Activated CD8-positive, alpha-beta memory T cell treated with anti-CD3 and anti-CD28 coated beads, Interleukin-2, amount 50 U/mL, for 1 hour (primary cell): ENCODE measurements around the gene CD70.
"Not testable (repeated sequence)": the region's sequence is repeated elsewhere in the genome, so short reads cannot be mapped to it uniquely, and the experiment has no call there.

Experiments used
- DNase-seq: peaks from one replicate; pipeline ENCODE4 v3.0.0-alpha.2; 2020; ENCODE audit errors: extremely low read depth

CD70 gene

DNA sequence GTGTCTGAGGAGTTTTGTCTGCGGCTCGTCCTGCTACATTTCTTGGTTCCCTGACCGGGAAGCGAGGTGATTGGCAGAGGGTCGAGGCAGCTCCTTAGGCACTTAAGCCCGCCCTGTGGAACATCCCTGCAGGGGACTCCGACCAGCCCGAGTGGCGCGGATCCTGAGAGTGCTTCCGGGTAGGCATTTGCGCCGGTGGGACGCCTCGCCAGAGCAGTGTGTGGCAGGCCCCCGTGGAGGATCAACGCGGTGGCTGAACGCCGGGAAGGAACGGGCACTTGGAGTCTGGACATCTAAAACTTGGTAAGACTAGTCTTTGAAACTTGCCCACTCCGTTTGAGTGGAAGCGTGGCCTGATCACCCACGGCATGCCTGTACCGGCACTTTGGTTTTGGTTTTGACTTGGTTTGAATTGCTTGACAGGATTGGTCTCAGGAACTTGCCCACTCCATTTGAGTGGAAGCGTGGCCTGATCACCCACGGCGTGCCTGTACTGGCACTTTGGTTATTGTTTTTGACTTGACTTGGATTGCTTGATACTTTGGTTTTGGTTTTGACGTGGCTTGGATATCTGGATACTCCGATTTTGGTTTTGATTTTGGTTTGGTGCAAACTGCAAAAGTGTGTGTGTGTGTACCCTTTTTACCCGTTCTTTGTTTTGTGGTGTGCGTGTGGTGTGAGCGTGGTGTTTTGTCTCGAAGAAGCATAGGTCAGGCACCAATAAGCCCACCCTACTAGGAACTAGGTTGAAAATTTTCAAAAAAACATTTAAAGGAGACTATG, 6.7 kb upstream of the CD70 start:
- DNase-seq = not testable (repeated sequence)

DNA sequence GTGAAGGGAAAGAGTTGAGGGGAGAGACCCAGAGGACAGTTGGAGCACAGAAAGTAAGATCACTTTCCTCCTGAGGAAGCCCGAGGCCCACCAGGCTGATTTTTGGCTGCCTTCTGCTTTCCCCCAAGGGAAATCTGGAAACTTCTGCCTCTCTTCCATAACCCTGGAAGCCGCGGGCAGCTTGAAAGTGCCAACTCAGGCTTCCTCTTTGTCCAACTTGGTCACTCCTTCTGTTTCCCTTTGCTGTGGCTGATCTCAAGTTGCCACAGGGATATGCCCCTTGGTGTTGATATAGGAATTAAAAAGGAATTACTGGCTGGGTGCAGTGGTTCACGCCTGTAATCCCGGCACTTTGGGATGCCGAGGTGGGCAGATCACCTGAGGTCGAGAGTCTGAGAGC, 5.7 kb upstream of the CD70 start:
- no peak for DNase-seq

DNA sequence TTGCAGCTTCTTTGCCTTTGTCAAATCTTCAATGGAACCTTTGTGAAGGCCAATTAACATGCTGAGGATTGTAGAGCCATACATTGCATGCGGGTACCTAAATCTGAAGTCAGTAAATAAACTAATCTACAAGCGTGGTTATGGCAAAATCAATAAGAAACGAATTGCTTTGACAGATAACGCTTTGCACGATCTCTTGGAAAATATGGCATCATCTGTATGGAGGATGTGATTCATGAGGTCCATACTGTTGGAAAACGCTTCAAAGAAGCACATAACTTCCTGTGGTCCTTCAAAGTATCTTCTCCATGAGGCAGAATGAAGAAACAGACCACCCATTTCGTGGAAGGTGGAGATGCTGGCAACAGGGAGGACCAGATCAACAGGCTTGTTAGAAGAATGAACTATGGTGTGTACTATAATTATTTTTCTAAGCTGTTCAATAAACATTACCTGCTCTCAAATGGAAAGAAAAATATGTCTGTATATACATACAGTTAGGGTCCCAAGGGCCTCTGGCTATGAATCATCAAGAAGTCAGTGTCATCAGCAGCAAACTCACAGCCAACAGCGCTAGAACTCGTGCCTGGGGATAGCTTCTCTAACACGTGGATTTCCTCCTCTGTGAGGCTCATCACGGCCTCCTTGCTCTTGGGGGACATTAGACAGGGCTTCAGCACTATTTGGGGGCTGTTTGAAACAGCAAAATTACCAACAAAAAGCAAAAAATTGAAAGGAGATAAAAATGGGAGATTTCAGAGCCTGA, 2.9 kb upstream of the CD70 start:
- no peak for DNase-seq

- no peak for DNase-seq
These were observed 608 bp downstream of the CD70 start for GRCh38 chr19:6590258-6590826.

- no peak for DNase-seq
These were observed 1.2 kb downstream of the CD70 start for GRCh38 chr19:6589711-6590257.

DNA sequence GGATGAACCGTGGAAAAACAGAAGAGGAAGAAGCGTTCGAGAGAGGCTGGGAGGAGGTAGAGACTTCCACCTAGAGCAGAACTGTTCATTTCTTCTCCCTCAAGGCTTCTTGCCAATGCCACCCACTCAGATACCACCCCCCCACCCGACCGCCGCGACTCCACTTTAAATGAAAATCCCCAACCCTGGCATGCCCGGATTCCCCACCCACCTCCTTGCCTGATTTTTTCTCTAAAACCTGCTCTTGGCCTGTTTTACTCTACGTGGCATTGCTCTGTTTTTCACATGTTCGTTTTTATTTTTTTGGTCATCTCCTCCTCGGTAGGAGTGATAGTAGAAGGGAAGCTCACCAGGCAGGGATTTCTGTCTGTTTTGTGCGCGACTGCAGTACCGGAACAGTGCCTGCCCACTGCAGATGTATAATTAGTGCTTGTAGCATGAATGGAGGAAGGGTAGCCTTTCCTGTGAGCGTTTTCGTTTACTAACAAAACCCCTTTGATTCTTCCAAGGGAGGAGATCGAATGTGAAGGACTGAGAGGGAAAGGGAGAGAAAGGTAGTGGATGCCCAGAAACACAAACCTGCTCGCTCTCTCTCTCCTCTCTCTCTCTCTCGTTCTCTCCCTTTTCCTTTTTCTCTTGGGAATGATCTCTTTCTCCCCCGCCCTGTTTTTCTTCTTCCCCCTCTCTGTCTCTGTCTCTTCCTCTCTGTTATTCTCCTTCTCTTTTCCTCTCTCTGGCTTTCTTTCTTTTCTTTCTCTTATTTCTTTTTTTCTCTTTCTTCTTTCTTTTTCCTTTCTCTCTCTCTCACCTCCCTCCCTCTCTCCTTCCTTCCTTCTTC, 2.2 kb downstream of the CD70 start:
- no peak for DNase-seq

- no peak for DNase-seq
These were observed 2.9 kb downstream of the CD70 start for GRCh38 chr19:6587998-6588507.

GRCh38 chr19:6587093-6587820, 3.7 kb downstream of the CD70 start:
- DNase-seq = no peak

DNA sequence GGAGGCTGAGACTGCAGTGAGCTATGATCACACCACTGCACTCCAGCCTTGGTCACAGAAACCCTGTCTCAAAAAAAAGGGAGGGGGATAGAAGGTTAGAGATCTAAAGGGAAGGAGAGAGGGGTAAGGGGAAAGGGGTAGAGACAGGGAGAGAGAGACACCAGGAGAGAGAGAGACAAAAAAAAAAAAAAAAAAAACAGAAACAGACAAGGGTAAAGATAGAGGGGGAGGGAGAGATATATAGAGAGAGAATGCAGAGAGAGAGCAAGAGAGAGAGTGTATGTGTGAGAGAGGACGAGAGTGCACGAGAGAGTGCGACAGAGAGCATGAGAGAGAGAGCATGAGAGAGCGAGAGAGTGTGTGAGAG, 4.2 kb downstream of the CD70 start:
- no peak for DNase-seq

- DNase-seq = no peak
These were observed 4.9 kb downstream of the CD70 start for GRCh38 chr19:6586056-6586455.

GRCh38 chr19:6582515-6583484, 8.2 kb downstream of the CD70 start:
- not testable (repeated sequence) for DNase-seq

DNA sequence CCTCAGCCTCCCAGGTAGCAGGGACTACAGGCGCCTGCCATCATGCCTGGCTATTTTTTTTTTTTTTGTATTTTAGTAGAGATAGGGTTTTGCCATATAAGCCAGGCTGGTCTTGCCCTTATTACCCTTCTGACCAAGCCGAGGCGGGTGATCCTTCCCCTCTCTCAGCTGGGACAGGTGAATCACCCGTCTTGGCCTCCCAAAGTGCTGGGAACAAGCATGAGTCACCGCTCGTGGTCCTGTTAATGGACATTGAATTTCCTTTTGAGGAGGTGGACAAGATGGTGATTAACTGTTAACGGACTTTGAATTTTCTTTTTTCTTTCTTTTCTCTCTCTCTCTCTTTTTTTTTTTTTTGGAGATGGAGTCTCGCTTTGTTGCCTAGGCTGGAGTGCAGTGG, 10.6 kb downstream of the CD70 start:
- DNase-seq = no peak

DNA sequence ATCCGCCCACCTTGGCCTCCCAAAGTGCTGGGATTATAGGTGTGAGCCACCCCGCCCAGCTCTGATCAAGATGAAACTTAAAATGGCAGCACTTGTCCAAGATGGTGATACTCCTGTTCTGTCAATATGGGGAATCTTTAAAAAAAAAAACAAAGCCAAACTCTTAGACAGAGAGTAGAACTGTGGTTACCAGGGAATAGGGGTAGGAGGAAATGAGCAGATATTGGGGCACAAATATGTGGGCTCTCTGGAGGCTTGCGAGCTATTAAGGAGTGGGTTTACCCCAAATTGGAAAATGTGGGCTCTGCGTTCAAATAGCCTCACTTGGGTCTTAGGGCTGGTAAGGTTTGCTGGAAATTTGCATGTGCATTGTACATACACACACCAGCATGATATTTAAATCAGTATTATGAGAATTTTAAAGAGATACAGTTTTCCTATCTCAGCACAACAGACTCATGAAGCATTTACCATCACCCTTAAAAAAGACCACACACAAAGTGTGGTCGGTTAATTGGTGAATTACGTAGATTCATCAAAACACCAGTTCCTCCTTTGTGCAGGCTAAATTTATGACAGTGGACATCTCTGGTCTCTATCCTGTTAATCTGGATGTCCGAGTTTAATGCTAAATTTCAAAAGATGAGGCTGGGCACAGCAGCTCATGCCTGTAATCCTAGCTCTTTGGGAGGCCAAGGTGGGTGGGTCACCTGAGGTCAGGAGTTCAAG, 11.3 kb downstream of the CD70 start:
- DNase-seq = no peak

DNA sequence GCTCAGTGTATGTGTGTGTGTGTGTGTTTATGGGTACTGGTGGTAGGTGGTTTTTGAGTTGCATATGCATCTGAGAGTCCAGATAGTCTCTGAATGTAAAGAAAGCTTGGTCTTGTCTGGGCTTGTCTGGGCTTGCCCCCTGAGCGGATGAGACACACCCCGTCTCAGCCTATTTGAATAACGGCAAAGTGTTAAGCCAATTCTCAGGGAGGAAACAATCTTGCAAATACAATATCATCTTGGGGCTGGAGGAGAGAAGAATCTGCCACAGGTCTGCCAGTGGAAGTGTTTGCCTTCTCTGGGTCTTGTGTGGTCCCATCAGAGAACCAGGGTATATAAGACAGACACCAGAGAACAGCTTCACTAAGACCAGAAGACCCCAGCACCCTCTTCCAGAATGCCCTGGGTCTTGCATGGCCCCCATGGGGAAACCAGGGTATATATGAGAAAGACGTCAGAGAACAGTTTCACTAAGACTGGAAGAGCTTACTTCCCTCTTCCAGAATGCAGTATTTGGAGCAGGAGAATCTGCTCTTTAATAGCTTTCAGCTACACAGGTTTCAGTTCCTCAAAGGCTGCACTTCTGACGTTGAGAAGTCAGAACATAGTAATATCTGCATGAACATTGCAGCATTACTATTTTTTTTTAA, 13.3 kb downstream of the CD70 start:
- DNase-seq = no peak

GRCh38 chr19:6576869-6577475, 14.0 kb downstream of the CD70 start:
- no peak for DNase-seq

- no peak for DNase-seq
These were observed 17.6 kb downstream of the CD70 start for GRCh38 chr19:6573350-6573749.

DNA sequence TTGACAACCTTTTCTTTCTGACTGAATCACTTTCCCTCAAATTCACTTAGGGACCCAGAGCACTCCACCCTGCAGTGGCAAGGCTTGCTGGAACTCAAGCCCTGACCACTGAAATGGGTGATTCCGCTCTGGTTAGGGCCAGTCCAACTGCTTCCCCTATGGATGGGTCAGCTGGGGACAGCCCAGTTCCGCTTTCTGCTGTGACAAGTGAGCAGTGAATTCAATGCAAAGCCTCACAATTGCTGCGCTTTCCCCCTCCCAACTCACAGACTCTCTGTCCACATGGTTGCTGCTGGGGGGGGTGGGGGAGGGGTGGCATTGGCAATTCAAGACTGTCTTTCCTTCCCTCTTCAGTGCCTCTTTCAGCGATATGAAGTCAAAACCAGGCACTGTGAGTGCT, 18.7 kb downstream of the CD70 start:
- no peak for DNase-seq

DNA sequence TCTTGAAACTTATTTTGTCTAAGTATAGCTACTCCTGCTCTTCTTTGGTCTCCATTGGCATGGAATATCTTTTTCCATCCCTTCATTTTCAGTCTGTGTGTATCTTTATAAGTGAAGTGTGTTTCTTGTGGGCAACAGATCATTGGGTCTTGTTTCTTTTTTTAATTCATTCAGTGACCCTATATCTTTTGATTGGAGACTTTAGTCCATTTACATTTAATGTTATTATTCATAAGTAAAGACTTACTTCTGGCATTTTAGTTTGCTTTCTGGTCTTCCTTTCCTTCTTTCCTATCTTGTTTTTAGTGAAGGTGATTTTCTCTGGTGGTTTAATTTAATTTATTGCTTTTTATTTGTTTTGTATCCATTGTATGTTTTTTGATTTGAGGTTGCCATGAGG, 19.8 kb downstream of the CD70 start:
- no peak for DNase-seq
